Upper lobe of left lung (tissue), 6 donors: ENCODE data around the gene CTH. TPM values are rescaled to one million over a fixed set of nuclear protein-coding genes. Genes with fewer than 3 reads are reported as not detected.
"Not testable (repeated sequence)": the region's sequence is repeated elsewhere in the genome, so short reads cannot be mapped to it uniquely, and the experiment has no call there.

Source experiments
- ATAC-seq, 2 donors: fragments of 200-7000 bp; cut with Tn5 transposase; one replicate each; pipeline ENCODE4 v1.9.1; 2022; ENCODE audit warnings: mild to moderate bottlenecking in 2 of 2, moderate library complexity in 2 of 2; ENCODE audit not compliant: low FRiP score in 2 of 2
- DNase-seq, 2 donors: peaks; one replicate each; pipeline ENCODE4 v3.0.0-alpha.2; 2019 to 2020
- H3K27ac ChIP-seq, 4 donors: fragments of 200-600 bp; sonication (generic); one replicate each; pipeline ENCODE4 v1.5.1; 2016 to 2019
- H3K27me3 ChIP-seq, 4 donors: fragments of 200-600 bp; sonication (generic); one replicate each; pipeline ENCODE4 v1.5.1; 2017 to 2019
- H3K36me3 ChIP-seq, 4 donors: fragments of 200-600 bp; sonication (generic); one replicate each; pipeline ENCODE4 v1.5.1; 2016 to 2019
- H3K4me1 ChIP-seq, 4 donors: fragments of 200-600 bp; sonication (generic); one replicate each; pipeline ENCODE4 v1.5.1; 2018 to 2019
- H3K4me3 ChIP-seq, 4 donors: fragments of 200-600 bp; sonication (generic); one replicate each; pipeline ENCODE4 v1.5.1; 2017 to 2019; ENCODE audit warnings: mild to moderate bottlenecking in 2 of 4, moderate library complexity in 1 of 4
- H3K9me3 ChIP-seq, 4 donors: fragments of 200-600 bp; sonication (generic); one replicate each; pipeline ENCODE4 v1.5.1; 2018 to 2019
- EP300 ChIP-seq, 4 donors: sonication (generic); formaldehyde crosslinking; IDR thresholded peaks; one replicate each; pipeline ENCODE4 v1.5.1; 2017; ENCODE audit warnings: antibody characterized with exemption in 4 of 4, control low read depth in 2 of 4
- POLR2A ChIP-seq, 4 donors: fragments of 450-650 bp; IDR thresholded peaks; one replicate each; pipeline ENCODE4 v1.5.1; 2016 to 2017; ENCODE audit warnings: antibody characterized with exemption in 4 of 4, mild to moderate bottlenecking in 2 of 4
- POLR2AphosphoS5 ChIP-seq, 2 donors: sonication (generic); formaldehyde crosslinking; IDR thresholded peaks; one replicate each; pipeline ENCODE4 v1.5.1; 2017; ENCODE audit warnings: antibody characterized with exemption in 2 of 2
- WGBS, 2 donors: methylation state at CpG; one replicate each; pipeline ENCODE4 v1.1.5; 2017 to 2018; 5-methylcytosine and 5-hydroxymethylcytosine counted together
- total RNA-seq, 6 donors: library from RNA; depleted of rRNA in 4 of 6; stranded (reverse); fragments of >200 nt in 4 of 6; gene quantifications; one replicate each; pipeline versions ENCODE4 v1.1.0 to v1.2.1, GENCODE V29; 2016 to 2021
- TF ChIP-seq, protein P1 (sequence below), 6 experiments: fragments of 450-650 bp in 4 of 6; fragments of 200-600 bp in 2 of 6; sonication (generic) in 2 of 6; IDR thresholded peaks; one replicate each; pipeline ENCODE4 v1.5.1; 2016 to 2019; ENCODE audit warnings: antibody characterized with exemption in 6 of 6
- donor health status: DM: no; HTN: no; CAD: no; lungs with moderate emphysema.
- donor health status: DM: no; HTN: yes; CAD: no; lungs with severe emphysema.

The CTH gene
- total RNA-seq, 6 donors from 2014 or later = 2.4 to 9.7 (median 5.9) TPM

DNA sequence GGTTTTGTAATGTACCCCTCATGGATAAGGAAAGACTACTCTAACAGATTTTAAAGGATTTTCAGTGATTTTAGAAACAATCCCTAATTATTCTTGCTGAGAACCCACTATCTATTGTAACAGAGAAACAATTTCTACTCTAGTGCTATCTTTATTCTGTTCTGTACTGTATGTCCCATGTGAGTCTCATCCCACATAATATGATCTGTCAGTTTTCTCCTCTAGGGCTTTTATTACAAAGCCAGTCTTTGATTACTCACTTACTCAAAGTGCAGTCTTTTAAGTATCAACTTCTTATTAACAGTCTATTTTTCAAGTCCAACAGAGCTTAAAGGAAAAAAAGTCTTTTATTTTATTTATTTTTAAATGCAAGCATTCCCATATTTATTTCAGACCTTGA is 54.8 kb downstream of the CTH start:
- no peaks in the 10 kb centered on the region for H3K27me3 ChIP-seq
- no peaks in the 10 kb centered on the region for H3K9me3 ChIP-seq
- no peaks in the 10 kb centered on the region for H3K36me3 ChIP-seq
- H3K4me3 ChIP-seq = no peak overlapping the region
- ATAC-seq (no peak), DNase-seq (no peak)
- TF ChIP-seq, protein P1, sequence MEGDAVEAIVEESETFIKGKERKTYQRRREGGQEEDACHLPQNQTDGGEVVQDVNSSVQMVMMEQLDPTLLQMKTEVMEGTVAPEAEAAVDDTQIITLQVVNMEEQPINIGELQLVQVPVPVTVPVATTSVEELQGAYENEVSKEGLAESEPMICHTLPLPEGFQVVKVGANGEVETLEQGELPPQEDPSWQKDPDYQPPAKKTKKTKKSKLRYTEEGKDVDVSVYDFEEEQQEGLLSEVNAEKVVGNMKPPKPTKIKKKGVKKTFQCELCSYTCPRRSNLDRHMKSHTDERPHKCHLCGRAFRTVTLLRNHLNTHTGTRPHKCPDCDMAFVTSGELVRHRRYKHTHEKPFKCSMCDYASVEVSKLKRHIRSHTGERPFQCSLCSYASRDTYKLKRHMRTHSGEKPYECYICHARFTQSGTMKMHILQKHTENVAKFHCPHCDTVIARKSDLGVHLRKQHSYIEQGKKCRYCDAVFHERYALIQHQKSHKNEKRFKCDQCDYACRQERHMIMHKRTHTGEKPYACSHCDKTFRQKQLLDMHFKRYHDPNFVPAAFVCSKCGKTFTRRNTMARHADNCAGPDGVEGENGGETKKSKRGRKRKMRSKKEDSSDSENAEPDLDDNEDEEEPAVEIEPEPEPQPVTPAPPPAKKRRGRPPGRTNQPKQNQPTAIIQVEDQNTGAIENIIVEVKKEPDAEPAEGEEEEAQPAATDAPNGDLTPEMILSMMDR (IDR thresholded peaks at IDR 0.05) = no peak
- TF ChIP-seq POLR2A (IDR thresholded peaks at IDR 0.05) (no peak), POLR2AphosphoS5 (IDR thresholded peaks at IDR 0.05) (no peak), EP300 (IDR thresholded peaks at IDR 0.05) (no peak)
- H3K4me1 ChIP-seq = no peaks in the 10 kb centered on the region
- no peak overlapping the region for H3K27ac ChIP-seq

DNA sequence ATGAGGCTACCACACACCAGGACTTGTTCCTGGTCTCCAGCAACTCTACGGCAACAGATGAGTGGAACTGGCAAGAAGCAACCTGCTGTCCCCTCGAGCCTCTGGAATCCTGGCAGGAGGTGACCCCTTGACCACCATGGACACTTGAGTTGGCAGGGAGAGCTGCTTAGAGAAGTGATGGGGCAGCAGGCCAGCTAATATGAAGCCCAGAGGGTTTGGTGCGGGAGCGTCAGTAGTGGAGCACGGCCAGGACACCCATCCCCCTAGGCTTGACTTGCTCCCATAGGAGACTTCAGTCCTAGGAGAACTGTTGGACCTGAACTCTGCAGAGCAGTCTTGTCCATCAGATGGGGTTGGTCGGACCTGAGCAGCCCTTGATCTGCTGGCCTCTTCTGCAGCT is 56.5 kb downstream of the CTH start:
- no peaks in the 10 kb centered on the region for H3K4me1 ChIP-seq
- no peaks in the 10 kb centered on the region for H3K36me3 ChIP-seq
- H3K9me3 ChIP-seq = no peaks in the 10 kb centered on the region
- H3K27me3 ChIP-seq = no peaks in the 10 kb centered on the region
- TF ChIP-seq EP300 (IDR thresholded peaks at IDR 0.05) = no peak
- no peak for TF ChIP-seq POLR2A (IDR thresholded peaks at IDR 0.05)
- no peak for TF ChIP-seq POLR2AphosphoS5 (IDR thresholded peaks at IDR 0.05)
- TF ChIP-seq, protein P1 (IDR thresholded peaks at IDR 0.05) = no peak
- no peak overlapping the region for H3K4me3 ChIP-seq
- ATAC-seq = peak; percentile 8 to 37
- no peak for DNase-seq
- WGBS, 2 donors = 53 to 86% methylated on average over 2 to 6 of the region's 6 CpGs
- H3K27ac ChIP-seq = no peak overlapping the region

DNA sequence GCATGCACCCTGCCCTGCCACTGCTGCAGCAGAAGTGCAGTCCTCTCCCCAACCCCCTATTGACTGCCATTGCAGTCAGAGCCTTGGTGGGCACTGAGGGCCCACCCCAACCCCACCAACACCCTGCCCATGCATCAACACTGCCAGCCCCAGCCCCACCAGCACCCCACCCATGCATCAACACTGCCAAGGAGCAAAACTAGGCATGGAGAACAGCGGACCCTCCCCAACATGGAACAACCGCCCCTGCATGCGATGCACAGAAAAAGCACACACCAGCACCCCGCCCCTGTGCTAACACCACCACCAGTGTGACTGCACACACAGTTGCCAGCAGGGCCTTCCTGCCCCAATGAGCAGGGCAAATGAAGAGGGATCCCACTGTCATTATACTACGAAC is 57.1 kb downstream of the CTH start:
- DNase-seq (no peak), ATAC-seq (peak in 1 of 2 donors; percentile 37)
- WGBS, 2 donors = 80 to 83% methylated on average over 1 to 5 of the region's 5 CpGs
- Histone ChIP-seq H3K36me3 (no peaks in the 10 kb centered on the region), H3K27me3 (no peaks in the 10 kb centered on the region), H3K9me3 (no peaks in the 10 kb centered on the region), H3K4me3 (no peak overlapping the region), H3K4me1 (no peaks in the 10 kb centered on the region), H3K27ac (no peak overlapping the region)
- TF ChIP-seq POLR2A (IDR thresholded peaks at IDR 0.05) (no peak), EP300 (IDR thresholded peaks at IDR 0.05) (no peak), POLR2AphosphoS5 (IDR thresholded peaks at IDR 0.05) (no peak)
- TF ChIP-seq, protein P1 (IDR thresholded peaks at IDR 0.05) = no peak

DNA sequence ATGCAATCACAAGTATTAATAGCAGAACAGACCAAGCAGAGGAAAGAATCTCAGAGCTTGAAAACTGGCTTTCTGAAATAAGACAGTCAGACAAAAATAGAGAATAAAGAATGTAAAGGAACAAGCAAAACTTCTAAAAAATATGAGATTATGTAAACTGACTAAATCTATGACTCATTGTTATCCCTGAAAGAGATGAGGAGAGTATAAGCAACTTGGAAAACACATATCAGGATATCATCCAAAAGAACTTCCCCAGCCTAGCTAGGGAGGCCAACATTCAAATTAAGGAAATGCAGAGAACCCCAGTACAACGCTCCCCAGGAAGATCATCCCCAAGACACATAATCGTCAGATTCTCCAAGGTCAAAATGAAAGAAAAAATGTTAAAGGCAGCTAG is 58.1 kb downstream of the CTH start:
- not testable (repeated sequence) for H3K36me3 ChIP-seq, H3K9me3 ChIP-seq, DNase-seq, H3K4me1 ChIP-seq, H3K27me3 ChIP-seq, H3K27ac ChIP-seq, H3K4me3 ChIP-seq, ATAC-seq
- 92 to 97% methylated on average over 2 of the region's 2 CpGs for WGBS, 2 donors

DNA sequence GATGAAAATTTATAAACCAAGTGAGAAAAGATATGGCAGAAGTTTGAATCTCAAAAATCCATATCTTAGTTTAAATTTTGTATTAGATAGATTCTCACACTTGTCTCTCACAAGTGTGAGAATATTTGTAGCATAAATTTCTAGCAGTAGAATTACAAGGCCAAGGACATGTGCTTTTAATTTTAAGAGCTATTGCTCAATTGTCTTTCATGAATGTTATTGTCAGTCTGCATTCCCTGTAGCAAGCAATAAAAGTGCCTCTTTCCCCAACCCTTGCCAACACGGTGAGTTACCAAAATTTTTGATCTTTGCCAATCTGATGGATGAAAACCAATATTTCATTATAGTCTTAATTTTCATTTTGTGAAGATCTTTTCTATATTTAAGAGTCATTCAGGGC is 64.0 kb downstream of the CTH start:
- DNase-seq (no peak), ATAC-seq (no peak)
- Histone ChIP-seq H3K27me3 (no peaks in the 10 kb centered on the region), H3K9me3 (no peaks in the 10 kb centered on the region), H3K4me1 (no peaks in the 10 kb centered on the region), H3K27ac (no peak overlapping the region), H3K36me3 (no peaks in the 10 kb centered on the region), H3K4me3 (no peak overlapping the region)
- 84 to 100% methylated on average over 1 of the region's 1 CpG for WGBS, 2 donors
- TF ChIP-seq, protein P1 (IDR thresholded peaks at IDR 0.05) = no peak
- TF ChIP-seq POLR2A (IDR thresholded peaks at IDR 0.05) (no peak), EP300 (IDR thresholded peaks at IDR 0.05) (no peak), POLR2AphosphoS5 (IDR thresholded peaks at IDR 0.05) (no peak)
